ENCODE data around the gene ANGEL2.
"Not testable (repeated sequence)": the region's sequence is repeated elsewhere in the genome, so short reads cannot be mapped to it uniquely, and the experiment has no call there.

The ANGEL2 gene

DNA sequence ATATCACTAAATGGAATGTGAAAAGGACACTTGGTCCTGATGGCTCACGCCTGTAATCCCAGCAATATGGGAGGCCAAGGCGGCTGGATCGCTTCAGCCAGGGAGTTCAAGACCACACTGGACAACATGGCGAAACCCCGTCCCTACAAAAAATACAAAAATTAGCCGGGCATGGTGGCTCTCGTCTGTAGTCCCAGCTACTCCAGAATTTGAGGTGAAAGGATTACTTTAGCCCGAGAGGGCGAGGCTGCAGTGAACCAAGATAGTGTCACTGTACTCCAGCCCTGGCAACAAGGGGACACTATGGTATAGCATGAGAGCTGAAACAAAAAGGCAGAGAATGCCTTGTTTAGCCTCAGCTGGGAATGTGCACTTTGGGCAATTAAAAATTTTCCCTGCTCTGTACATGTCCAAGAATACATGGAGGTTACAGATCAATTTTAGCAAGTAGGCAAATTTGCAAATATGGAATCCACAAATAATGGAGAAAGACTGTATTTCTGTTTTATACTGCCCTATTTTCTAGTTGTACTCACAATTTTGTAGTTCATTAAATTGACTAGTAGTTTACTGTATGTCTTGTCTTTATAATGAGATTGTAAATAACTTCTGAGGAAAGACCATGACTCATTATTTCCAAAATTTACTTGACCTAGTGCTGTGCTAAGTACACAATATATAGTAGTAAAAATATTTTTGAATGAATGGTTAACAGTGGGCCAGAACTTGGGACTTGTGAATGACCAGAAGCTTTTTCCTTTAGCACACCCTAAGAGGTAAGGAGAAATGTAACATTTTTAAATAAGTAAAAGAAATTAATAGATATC is 2.0 kb upstream of the ANGEL2 start:
- no peak for DNase-seq

DNA sequence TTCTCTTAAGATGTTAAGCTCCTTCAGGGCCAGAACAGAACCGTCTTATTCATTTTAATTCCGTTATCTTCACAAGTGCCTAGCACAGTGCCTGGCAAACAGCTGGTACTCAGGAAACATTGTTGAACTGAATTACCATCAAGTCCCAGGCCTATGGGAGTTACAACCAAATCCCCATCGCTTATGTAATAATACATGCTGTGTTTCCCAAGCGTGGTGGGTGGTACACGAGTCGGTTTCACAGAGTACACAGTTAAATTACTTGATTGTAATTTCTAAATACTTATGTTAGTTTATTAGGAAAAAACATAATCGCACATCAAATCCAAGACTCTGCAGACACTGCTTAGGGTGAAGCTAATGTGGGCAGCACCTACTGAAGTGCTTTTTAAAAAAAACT is 1.0 kb downstream of the ANGEL2 start:
- no peak for DNase-seq

DNA sequence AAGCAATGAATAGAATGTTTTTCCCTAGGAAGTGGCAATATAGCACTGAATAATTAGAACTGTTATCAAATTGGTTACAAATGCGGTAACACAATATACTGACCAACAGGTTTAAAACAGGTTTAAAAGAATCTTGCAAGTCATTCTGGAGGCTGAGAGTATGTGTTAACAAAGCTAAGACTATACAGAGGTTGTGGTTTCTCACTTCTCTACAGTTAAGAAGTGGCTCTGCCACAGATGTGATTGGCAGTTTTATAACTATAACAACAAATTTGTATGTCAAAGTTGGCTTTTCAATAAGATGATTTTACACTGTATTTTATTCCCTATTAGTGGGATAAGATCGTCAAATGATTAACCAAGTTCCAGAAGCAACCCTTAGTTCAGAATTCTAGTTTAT is 7.1 kb downstream of the ANGEL2 start:
- no peak for DNase-seq

DNA sequence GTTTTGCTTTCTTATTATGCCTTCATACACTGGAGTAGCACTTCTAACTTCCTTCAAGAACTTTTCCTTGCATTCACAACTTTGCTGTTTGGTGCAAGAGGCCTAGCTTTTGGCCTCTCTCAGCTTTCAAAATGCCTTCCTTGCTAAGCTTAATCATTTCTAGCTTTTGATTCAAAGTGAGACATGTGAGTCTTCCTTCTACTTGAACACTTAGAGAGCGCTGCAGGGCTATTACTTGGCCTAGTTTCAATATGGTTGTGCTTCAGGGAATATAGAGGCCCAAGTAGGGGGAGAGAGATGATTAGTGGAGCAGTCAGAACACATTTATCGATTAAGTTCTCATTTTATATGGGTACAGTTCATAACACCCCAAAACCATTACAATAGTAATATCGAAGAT is 12.4 kb downstream of the ANGEL2 start:
- DNase-seq: no peak

DNA sequence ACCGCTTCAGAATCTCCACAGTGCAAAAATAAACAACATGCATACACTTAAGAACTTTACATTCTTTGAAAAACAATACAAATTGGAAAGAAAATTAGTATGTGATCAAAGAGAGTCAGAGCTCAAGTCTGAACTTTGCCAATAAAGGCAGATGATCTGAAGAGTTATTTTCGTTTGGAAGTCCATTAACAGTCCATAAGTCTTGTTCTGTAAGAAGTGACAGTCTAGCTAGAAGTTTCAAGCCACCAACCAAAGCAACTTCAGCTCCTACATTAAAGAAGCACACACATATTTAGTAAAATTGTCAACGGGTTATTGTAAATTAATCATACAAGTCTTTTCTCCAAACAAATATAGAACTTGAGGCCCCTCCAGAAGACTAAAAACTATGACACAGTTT is 20.7 kb downstream of the ANGEL2 start:
- no peak for DNase-seq

DNA sequence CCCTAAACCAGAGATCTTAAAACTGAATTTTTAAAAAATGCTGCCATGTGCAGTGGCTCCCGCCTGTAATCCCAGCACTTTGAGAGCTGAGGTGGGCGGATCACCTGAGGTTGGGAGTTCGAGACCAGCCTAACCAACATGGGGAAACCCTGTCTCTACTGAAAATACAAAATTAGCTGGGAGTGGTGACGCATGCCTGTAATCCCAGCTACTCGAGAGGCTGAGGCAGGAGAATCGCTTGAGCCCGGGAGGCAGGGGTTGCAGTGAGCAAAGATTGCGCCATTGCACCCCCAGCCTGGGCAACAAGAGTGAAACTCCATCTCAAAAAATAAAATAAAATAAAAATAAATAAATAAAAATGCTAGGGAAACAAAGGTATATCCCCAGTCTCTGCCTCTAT is 21.7 kb downstream of the ANGEL2 start:
- DNase-seq: not testable (repeated sequence)

DNA sequence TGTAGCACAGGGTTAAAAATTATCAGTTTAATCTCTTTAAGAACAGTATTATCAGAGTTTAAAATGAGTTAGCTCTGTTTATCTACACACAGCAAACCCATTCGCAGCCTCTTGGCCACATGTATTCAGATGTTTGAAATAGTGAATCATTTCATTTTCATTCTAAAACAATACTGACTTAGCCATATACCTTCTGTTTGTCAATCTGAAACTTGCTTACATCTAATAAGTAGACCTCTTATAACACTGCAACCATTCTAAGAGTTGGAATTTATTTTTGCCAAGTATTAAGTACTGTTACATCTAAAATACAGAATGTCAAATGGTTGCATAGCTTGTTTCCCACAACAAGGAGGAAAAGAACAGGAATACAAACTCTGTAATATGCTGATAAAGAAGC is 25.4 kb downstream of the ANGEL2 start:
- no peak for DNase-seq

DNA sequence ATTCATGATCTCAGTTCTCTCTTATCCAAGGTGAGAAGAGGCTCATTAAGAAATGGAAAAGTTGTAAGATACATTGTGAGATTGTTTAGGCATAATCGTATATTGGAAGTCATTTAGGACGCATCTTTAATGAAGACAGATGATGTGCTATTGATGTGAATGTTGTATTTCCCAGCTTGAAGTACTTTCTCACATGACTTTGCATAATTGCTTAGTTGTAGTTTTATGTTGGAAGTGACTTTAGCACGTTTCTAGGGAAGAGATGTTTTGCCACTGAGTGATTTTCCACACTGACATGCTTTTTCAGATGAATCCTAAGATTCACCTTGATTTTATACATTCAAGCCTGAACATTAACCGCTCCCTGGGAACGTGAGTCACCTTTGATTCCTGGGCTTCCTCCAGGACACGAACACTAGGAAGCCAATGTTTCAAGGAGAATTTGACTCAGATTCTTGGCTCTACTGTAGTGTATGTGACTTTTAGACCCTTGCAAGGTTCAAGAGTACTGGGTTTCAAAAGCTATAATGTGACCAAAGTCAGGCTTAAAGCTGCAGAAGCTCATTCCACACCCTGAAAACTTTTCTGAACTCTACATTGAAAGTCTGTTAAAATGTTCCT is 27.9 kb downstream of the ANGEL2 start:
- no peak for DNase-seq

DNA sequence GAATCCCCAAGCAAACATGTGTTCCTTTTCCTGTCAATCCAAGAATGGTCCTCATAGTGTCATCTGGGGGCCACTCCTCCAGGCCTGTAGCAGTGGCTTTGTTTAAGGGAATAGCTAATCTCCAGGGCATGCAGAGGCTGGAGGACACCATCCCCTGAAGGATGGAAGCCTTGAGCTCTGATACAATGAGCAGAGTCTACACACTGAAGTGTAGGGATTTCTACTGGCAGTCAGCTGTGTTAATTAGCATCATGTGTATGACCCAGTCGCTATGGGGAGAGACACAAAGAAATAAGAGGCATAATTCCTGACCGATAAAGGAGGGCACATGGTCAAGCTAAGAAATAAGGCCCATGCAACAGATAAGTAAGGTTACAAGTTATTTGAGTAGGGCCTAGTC is 29.1 kb downstream of the ANGEL2 start:
- no peak for DNase-seq

DNA sequence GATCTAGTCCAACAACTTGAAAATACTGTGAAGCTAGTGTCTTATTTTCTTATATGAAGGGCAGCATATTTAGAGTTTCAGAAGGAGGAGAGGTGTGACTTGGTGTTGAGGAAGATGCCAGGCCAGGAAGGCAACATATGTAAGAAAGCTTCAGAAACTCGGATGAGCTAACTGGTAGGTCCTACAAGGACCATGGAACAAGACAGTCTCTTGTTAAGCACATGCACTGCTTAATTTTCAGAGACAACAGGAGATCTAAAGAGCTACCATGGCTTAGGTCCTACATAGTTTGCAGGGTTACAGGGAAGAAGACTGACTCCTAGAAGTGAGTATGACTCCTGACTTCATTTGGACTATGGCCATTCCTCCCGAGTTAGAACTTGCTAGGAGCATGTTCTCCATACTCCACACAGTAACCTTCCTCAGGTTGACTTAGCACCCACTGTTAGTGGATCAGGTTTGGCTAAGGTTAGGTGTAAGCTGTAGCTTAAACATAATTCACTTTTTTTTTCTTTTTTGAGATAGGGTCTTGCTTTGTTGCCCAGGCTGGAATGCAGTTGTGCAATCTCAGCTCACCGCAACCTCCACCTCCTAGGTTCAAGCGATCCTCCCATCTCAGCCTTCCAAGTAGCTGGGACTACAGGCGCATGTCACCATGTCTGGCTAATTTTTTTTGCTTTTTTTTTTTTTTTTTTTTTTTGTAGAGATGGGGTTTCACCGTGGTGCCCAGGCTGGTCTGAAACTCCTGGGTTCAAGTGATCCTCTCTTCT is 31.0 kb downstream of the ANGEL2 start:
- no peak for DNase-seq

DNA sequence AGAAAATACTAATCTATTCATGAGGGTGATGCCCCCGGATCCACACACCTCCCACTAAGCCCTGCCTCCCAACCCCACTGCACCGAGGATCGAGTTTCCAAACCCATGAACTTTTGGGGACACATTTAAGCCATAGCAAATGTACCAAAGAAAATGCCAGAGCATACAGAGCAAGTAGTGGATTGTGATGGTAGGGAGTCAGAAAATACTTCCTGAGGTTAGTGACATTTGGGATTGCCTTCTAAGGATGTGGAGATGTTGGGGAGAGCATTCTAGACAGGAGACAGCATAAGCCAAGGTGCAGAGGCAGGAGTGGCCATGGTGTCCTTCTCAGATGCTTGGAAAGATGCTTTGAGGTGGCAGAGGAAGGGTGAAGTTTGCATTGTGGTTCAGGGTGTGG is 32.2 kb downstream of the ANGEL2 start:
- no peak for DNase-seq

DNA sequence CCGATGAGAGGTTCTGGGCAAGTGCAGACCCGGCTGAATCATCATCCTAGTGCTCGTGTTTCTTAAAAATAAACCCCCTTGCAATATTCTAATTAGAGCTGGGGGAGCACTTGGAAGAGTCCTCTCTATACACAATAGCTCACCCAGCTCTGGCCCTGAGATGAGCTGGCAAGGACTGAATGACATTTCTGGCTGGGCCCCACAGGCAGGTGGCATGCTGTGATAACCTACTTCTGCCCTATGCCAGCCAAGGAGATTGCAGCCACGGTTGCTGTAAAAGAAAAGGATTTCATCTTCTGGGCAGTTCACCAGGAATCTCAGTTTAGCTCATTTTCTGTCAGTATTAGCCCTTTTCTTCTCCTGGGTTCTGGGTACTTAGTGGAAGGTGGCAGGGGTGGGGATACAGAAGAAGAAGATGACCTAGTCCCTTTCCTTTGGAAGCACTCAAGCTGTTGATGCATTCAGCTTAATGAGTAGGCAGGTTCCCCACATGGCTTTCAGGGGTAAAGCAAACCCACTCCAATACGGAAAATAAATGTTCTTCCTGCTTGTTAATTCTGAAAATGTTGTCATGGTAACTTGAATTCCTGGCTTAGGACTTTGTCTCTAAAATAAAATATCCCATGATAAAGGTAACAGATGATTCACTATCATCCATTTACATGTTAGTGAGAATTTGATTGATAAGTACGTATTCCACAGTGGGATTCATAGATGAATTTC is 33.1 kb downstream of the ANGEL2 start:
- no peak for DNase-seq

DNA sequence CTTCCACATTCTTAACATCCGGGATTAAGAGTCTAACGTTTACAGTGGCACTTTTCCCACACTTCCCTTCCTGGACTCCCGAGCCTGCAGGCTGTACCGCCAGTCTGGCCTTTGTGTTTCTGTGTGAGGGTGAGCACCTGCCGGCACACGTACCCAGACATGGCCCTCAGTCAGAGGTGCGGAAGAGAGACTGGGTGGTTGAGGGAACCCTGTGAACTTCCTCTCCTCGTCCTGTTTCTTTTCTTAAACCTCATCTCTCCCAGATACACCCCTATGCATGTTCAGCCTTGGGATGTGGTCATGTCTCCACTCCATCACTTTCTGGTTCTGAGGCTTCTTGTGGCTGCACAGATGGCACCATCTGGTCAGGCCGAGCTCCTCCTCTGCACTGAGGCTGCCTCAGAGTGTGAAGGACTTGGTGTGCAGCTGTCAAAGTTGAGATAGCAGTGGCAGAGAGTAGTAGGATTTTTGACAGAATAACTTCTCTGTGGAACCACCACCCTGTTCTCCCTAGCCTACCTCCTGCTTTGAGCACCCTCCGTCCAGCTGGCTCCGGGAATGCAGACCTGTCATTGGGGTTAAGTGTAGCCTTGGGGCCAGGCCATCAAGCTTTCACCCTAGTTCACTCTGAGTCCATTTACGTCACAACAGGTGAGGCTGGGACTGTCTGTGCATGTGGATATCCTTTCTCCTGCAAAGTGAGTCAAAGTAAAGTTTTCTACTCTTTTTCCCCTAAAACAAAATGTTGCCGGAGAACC is 33.9 kb downstream of the ANGEL2 start:
- no peak for DNase-seq

DNA sequence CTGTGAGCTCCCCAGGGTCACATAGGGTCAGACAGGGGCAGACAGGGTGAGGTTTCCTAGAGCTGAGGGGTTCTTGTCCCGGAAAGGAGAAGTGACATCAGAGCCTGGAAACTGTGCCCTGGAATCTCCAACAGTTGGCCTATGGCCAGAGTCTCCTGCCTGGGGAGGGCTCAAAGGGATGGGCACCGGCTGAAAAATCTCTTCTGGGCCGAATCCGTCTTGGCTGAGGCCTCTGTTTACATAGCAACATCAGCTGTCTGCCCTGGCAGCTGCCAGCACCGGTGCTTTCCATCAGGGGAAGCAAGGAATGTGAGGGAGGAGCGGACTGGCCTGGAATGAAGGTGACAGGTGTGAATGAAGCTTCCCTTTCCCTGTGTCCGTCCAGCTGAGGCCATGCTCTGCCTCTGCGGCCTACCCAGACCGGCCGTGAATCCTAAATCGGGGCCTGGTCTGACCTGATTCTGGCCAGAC is 34.6 kb downstream of the ANGEL2 start:
- no peak for DNase-seq

DNA sequence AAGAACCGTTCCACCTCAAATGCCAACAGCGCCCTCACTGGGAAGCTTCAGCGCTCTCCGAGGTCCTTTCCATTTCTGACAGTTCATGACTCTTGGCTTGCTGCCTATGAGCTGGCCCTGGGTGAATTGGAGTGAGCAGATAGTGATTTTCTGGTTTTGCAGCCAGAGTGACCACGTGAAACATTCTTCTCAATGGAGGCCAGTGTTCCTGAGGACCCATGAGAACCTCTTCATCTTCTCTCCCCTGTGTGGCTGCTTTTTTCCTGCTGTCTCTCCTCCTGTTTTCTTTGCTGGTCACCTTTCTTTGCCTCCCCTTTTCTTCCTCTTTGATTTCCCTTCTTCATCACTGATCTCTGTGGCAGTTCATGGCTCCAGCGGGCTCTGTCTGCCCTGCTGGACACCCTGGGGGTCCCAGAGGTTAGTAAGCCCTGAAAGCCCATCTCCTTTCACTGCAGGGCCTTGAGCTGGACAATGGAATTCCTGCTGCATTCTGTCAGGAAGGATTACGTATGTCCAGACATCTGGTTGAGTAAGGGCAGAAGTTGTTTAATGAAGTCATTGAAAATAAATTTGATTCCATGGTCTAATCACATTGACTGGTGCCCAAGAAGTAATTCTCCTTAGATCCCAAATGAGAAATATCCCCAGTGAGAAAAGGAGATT is 35.4 kb downstream of the ANGEL2 start:
- no peak for DNase-seq

DNA sequence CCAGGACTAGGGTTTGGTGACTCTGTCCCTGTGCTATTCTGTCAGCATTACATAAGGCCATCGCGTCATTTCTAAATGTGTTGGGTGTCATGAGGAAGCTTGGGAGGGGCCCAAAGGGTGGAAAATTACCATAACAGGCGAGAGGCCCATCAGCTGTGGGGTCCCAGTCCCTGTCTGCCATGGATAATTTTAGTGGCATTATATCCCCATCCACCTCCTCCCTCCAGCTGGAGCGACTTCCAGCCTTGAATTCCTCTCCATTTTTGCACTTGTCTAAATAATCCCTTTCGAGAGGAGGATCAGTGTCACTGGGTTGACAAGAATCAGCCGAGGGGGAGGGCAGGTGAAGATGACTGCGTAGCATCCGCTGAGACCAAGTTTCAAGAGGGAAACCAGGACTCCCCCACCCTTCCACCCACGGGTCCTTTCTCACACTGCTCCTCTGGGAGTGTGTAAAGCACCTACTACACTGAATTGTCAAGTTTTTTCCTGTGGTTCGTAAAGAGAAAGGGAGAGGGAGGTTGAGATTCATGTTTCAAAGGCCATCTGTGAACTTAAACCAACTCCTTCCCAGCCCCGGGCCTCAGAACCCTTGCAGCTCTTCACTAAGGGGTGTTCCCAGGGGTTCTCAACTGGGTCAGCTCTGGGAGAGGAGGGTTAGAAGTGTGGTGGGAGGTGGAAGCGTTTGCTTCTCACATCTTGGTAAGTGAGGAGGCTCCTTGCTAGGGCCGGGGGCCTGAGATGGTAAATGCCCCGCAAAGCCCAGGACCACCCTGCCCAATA is 36.1 kb downstream of the ANGEL2 start:
- DNase-seq: peak; percentile 33

DNA sequence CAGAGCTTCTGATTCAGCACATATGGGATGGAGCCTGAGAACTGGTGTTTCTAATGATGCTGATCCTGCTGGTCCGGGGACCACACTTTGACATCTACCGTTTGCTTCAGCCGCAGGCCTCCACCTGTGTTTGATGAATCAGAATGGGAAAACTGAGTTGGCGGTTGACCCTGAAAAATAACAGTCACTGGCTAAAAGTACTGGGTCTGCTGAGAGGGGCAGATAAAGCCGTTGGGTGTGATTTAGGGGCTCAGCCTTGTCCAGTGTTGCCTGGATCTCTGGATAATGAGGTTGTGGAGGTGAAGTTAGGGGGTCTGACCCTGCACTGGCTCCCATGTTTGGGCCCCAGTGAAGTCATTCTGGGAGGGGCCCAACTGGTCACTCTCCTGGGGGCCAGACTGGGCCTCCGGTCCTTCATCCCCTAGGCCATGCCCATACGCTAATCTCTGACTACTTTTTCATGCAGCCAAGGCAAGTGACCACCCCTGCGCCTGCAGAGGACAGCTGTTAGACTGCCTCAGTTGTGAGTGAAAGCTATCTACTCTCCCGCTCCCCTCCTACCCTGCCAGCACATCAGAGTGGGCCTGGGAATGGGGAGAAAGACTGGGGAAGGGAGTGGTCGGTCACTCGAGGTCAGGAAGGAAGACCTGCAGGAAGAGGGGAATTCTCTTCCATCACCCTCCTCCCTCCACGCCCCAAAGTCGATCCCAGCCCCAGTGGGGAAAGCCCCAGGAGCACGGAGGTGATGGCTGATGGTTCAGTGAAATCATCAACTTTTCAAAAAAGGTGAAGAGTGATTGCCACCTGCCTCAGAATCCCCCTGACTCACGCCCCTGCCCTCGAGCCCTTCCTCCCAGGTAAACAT is 37.7 kb downstream of the ANGEL2 start:
- DNase-seq: no peak

DNA sequence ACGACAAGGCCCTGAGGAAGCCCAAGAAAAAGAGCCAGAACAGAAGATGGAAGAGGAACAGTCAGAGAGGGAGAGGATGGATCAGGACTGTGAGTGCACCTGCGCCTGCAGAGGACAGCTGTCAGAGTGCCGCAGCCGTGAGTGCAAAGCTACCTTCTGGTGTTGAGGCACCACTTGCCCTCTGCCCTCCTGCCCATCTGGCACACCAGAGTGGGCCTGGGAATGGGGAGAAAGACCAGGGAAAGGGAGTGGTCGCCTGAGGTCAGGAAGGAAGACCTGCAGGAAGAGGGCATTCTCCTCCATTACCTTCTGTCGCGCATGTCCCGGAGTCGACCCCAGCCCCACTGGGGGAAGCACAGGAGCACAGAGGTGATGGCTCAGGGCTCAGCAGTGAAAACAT is 39.1 kb downstream of the ANGEL2 start:
- DNase-seq: no peak

DNA sequence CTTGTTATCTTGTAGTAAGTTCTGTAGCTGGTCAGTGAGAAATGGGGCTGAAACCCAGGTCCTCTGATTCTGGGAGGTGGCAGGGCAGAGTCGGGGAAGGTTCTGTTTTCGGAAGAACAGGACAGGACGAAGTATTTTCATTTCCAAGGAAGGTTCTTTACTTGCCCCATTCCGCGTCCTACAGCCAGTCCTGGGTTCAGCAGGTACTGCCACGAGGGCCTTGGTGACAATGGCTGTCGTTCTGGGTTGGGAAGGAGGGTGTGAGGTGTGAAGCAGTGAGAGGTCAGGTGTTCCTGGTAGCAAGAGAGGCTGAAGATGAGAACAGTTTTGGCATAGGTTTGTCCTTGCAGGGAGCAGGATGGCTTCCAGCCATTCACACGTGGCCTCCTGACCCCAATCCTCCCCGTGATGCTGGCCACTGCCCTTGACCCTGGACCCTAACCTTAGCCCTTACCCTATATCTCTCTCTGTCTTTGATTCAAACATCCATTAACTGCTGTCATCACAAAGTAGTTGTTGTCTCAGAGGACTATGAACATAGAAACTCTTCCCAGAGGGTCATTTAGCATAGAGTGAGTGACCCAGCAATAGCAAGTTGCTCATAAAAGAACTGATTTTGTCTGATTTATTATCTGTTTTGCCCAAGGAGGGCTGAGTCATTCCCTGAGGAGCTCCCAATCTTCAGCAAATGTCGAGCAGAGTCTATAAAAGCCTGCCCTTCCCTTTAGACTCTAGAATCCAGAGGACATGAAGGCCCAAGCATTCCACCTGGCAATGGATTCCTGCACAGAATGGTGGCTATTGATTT is 40.4 kb downstream of the ANGEL2 start:
- no peak for DNase-seq
